HG03097 (cell line): ENCODE results near the gene HPGDS.
"Not testable (repeated sequence)": the region's sequence is repeated elsewhere in the genome, so short reads cannot be mapped to it uniquely, and the experiment has no call there.

ENCODE experiments used
- ATAC-seq: cut with Tn5 transposase; IDR thresholded peaks from one replicate; pipeline ENCODE4 v1.9.1; 2021; ENCODE audit not compliant: unreplicated experiment, low FRiP score

Gene HPGDS

DNA sequence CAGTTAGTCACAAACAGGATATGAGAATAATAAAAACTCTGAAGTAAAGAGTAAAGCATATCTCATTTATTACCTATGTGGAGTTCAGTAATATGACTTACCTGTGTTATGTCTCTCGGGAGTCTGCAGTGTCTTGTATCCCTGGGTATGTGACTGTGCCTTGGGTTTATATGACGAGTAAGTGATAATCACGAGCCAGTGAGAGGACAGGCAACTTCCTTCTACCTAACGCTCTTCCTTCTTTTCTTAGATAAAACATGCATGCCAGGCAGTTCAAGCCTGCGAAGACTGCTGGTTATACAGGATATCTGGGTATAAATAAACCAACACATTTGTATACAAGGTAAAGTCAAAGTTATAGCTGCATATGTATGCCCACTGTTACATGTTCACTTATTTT lies at the start of gene HPGDS:
Gene HPGDS, minus strand, starts transcription at position 143 of the 400 bp plus-strand sequence. CDS start 8,207 bp downstream, outside the sequence.
- ATAC-seq, result no peak

DNA sequence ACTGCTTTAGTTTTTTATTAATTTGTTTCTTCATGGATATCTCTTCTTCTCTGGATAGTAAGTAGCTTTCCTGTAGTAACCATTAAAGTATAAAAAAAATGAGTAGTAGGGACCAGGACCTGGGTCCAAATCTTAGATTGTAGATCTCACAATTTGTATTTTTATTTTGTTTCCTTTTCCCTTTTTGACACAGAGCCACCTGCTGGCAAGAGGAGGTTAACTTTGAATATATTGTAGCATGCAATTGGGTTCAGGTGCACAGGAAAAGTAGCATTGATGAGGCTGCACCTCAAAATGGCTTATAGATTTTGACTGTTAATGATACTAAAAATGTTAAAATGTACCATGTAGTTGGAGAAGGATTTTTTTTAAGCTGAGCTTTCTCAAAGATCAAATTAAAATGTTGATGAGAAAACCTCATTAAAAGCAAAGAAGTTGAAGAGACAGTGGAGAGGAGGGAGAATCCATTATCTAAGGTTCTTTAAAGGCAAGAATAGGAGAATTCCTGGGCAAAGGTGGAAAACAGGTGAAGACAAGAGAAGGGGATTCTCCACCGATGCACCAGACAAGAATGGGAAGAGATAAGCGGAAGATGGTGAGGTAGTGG lies 48.3 kb upstream of the HPGDS start:
- no peak for ATAC-seq

DNA sequence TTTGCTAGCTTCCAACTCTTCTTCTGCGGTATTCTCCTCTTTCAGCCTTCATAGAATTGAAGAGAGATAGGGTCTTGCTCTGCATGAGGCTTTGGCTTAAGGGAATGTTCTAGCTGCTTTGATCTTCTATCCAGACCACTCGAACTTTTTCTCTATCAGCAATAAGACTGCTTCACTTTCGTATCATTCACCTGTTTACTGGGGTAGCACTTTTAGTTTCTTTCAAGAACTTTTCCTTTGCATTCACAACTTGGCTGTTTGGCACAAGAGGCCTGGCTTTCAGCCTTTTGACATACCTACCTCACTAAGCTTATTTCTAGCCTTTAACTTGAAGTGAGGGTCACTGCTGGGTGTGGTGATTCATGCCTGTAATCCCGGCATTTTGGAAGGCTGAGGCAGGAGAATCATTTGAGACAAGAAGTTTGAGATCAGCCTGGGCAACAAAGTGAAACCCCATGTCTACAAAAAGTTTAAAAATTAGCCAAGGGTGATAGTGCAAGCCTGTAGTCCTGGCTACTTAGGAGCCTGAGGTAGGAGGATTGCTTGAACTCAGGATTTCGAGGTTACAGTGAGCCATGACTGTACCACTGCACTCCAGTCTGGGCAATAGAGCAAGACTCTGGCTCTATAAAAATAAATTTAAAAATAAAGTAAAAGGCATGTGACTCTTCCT lies 47.1 kb upstream of the HPGDS start:
- ATAC-seq, result no peak

DNA sequence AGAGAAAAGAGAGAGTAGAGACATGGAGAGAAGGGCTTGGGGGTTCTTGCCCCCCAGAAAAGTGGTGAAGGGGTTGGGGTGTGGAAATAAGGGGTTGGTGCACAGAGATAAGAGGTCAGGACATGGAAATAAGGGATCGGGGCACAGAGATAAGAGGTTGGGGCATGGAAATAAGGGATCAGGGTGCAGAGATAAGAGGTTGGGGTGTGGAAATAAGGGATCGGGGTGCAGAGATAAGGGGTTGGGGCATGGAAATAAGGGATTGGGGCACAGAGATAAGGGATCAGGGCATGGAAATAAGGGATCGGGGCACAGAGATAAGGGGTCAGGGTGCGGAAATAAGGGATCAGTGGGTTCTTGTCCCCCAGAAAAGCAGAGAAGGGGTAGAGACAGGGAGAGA lies 45.3 kb upstream of the HPGDS start:
- not testable (repeated sequence) for ATAC-seq

DNA sequence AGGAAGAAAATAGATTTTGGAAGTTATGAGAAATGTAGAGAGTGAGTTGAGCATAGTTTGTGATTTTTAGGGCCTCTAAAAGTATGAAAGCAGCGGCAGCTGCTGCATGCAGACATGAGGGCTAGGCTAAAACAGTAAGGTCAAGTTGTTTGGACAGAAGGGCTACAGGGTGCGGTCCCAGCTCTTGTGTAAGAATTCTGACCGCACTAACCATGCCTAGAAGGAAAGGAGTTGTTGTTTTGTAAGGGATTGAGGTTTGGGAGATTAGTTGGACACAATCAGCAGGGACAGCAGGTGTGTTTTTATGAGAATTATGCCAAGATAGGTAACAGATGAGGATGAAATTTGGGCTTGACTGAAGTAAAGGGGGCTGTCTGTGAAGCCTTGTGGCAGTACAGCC lies 42.8 kb upstream of the HPGDS start:
- ATAC-seq, result not testable (repeated sequence)

DNA sequence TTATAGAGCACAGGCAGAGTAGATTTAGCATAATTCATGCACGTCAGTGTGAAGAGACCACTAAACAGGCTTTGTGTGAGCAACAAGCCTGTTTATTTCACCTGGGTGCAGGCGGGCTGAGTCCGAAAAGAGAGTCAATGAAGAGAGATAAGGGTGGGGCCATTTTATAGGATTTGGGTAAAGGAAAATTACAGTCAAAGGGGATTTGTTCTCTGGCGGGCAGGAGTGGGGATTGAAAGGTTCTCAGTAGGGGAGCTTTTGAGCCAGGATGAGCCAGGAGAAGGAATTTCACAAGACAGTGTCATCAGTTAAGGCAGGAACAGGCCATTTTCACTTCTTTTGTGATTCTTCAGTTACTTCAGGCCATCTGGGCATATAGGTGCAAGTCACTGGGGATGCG lies 40.3 kb upstream of the HPGDS start:
- not testable (repeated sequence) for ATAC-seq

DNA sequence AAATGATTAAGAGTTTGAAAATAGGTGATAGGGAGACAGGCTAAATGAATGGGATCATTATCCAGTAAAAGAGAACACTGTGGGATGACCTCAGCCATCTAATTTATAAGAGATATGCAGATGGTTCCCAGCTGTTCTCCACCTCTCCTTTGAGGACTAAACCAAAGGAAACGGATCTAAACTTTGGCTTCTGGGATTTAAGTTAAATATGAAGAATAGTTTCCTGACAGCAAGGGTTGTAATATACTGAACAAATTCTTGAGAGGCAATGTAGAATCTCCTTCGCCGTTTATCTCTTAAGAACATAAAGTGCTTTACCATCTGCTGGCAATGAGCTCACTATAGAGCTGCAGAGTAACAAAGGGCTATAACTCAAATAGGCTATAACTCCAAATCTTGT lies 35.4 kb upstream of the HPGDS start:
- ATAC-seq, result no peak

DNA sequence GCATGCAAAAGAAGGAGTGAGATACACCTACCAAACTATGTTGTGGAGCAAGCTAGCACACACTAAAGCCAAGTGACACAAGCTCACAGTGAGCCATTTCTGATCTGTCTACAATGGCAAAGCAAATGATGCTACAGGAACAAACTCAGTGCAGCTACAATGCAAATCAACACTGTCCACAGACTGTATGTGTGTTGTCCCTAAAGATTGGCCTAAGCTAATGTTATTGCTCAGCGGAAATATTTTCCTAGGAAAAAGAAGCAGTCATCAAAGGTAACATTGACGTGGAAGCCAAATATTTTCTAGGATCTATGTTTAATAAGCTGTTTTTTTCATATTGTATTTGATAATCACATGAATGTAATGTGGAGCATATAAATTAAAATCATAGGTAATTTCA lies 34.7 kb upstream of the HPGDS start:
- no peak for ATAC-seq

DNA sequence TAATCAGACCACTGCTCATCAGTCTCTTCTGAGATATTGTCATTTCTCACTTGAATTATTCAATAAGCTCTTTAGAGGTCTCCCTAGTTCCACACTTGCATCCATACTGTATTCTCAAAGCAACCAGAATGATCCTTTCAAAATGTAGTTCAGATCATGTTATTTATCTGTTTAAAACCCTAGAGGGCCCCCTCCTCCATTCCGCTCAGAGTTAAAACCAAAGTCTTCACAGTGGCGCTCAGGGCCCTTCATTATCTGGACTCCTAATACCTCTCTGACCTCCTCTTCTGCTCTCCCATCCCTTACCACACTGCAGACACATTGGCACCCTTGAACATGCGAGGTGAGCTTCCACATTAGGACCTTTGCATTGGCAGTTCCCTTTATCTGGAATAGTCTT lies 32.7 kb upstream of the HPGDS start:
- ATAC-seq, result no peak

DNA sequence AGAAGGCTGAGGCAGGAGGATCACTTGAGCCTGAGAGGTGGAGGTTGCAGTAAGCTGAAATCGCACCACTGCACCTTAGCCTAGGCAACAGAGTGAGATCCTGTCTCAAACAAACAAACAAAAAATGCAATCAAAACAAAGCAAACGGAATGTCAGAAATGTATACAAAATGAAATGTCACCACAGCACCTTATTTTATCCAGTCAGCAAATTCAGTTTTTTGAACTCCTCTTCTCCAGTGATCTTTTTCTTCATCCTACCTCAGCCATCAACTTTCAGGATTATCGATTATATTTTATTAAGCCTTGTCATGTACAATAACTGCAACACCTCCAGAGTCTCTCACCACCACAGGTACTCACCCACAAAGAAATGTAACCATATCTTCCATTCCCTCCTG lies 31.1 kb upstream of the HPGDS start:
- ATAC-seq, result no peak

DNA sequence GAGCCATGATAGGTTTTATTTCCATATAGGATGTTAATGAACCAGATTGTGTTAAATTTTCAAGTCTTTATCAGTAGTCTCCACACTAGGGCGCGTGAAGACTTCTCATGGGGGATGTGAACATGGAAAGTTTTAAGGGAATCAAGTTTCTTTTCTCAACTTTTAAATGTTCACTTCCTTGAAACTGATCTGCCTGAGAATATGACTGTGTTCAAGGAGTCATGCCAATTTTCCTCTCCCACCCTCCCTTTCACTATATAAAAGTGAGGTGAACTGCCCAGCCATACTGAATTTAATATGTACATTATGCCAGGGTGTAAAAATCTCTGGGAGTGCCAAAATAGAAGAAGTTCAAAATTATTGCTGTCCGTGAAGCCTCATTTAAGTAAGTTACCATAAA lies 30.4 kb upstream of the HPGDS start:
- ATAC-seq, result no peak

DNA sequence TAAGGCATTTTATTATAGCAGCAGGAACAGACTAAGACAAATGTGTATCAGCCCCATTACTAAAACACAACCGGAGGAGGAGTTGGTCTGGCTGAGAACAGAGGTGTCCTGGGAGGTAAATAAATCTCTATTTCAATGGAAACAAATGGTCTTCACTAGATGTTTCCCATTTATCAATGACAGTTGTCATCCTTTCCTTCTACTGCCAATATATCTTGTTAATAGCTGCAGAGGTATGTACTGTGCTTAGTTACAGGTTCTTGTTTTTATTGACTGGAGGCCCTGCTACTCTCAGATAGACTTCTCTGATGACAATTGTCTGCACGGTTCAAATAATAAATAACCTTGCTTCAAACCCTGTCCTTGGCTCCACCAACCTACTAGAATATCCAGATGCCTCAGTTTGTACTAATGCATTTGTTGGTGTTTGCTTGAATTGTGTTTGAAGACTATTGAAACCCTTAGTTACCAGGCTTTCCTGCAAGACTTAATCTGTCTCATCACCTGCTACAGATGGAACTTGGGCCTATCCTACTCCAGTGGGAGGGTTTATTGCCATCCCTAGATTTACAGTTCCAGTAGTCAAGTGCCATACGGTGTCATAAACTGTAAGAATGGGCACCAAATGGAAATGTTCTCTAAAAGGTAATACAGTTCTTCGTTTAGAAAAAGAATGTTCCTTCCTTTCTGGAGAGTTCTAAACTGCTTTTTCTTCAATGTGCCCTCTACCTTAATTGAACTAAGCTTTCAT lies 29.8 kb upstream of the HPGDS start:
- no peak for ATAC-seq

DNA sequence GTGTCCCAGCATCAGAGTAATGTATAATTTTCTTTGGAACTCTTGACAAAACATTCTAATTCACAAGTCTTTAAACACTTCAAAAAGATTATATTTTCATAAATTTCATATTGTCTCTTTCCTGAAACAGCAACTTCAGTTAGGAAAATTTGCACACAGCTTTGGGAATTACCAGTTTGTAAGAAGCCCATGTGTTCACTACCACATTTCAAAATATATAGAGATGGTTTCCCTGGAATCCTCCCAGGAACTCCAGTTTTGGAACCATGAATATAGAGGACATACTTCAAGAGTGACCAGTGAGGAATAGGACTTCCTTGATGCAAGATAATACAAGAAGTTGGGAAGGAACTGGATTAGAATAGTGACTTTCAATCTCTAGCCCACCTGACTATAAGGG lies 28.7 kb upstream of the HPGDS start:
- no peak for ATAC-seq

DNA sequence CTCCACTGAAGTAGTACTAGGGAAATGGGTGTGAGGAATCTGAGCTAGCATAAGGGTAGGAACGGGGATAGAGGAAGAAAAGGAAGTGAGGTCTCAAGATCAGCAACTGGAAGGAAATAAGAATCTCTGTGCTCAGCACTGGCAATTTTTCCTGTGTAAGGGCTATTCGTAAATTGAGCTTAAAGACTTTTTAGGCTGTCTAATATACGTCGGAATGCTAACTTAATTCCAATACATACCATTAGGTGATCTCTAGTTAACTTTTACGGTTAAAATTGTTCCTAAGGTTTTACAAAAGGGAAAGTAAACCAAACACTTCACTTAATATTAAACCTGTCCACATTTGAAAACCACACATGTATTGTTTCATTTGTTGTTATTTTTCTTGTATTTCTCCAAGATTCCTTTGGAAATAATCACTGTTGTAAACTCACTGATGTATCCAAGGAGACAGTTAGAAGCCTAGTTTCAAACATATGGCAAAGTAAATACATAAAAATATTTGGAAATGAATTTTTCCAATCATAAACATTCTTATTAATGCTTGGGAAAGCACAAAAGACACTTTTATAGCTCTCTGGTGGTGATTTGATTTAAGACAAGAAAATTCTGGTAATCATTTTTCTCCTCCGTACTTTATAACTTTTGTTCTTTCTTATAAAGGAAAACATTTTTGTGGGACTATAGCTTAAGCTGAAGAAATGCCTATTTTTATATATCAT lies 28.1 kb upstream of the HPGDS start:
- ATAC-seq, result no peak

DNA sequence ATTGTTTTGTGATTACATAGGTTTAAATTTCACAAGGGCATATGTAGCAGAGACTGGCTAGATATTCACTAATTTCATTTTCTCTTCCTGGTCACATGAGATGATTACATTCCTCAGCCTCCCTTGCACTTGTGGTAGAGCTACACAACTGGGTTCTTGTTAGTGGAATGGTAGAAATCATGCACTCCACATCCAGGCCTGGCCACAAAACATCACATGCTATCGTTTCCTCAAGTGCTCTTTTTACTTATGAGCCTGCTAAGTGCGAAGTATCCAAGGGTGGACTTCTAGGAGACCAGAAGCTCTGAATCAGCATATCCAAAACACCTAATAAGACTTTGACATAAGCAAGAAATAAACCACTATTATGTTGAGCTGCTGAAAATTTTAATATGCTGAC lies 26.4 kb upstream of the HPGDS start:
- ATAC-seq, result no peak

DNA sequence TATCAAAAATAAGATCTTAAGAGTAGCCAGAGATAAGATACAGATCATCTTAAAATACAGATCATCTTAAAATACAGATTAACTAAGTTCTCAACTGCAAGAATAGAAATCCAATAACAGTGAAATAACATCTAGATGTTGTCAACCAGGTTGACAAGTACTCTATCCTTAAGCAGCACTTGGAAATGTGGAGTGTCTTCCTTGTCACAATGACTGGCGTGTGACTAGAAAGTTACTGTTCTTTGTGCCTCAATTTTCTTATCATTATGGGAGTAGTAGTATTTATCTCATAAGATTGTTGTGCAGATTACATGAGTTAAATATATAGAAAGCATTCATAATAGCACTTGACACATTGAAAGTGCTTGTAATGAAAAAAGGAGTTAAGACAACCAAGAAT lies 25.8 kb upstream of the HPGDS start:
- ATAC-seq, result no peak

DNA sequence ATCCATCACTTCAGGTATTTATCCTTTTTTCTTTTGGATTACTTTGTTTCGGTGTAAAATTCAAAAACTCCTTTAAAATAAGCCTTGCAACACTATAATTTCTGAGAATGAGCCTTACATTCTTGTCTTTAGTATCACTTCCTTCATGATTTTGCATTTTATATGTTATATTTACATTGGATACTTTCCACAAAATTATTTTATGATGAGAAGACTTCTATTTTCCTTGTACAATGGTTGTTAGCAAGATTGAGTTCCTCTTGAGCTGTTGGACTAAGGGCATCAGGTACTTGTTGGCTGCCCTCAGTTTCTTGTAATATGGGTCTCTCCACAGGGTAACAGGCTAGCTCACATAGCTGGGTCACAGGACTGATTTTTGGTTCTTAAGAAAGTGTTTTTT lies 22.7 kb upstream of the HPGDS start:
- no peak for ATAC-seq

DNA sequence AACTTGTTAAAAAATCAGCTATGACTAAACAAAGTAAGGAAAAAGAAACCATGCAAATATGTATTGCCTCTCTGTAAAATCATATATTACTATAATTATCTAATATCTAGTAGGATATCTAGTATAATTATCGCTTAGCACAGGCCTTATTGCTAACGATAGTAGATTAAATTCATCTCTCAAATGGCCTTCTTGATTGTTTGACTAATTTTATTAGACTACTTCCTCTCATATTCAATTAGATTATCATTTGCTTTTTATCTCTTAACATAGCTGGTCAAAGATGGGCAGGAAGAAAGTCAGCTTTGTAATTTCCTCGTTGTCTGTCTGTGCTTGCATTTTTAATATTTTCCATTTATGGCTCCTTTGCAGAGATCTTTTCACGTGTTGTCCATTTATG lies 21.9 kb upstream of the HPGDS start:
- ATAC-seq, result no peak

DNA sequence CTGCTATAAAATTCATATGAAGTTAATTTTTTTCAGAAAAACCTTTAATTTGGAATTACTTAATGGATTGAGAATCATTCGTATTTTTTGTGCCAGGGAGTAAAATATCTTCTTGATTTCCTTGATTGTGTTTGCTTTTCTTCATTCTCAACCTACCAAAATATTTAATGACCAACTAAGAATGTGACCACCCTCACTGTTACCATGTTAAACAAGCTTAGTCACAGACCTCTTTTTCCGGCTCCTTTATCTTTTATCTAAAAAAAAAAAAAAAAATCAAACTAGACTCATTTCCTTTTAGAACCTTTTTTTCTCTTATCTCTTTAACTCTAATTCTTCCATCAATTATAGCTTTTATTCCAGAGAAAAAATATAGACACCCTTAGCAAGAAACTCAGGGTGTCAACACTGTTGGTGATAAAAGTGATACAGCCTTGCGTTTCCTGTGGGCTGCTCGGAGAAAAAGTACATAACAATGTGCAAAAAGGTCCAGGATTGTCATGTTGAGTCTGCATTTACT lies 20.6 kb upstream of the HPGDS start:
- ATAC-seq, result no peak

DNA sequence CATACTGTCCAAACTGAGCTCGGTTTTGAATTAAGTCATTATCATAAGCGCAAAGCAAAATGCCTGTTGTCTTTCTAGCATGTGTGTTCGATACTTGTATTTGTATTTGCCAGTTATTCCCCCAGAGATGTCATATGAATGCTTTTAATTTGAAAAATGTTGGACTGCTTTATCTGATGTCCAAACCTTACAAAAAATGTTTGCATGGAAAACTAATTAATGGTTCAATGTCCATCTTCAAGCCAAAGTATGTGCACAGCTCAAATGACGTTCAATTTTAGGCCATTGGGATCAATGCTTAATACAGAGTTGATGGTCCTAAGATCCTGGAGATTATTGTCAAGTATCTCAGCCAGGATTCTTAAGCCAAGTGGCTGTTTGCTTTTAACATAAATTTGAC lies 17.2 kb upstream of the HPGDS start:
- no peak for ATAC-seq

DNA sequence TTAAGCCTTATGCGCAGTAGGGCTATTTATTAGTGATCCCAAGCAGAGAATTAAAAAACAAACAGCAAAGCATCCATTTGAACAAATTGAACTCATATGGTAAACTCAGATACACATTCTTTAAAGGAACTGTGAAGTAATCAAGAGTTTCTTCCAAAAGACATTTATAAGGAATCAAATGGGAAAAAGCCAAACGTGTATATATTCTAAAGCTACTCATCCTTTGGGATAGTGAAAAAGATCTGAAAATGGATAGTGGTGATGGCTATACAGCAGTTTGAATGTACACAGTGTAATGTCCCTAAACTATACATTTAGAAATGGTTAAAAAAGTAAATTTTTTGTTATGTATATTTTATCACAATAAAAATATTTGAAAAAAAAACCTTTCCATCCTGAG lies 16.6 kb upstream of the HPGDS start:
- no peak for ATAC-seq
